HG03442 (cell line): ENCODE results near the gene SLCO3A1.

Source experiments
- ATAC-seq: cut with Tn5 transposase; IDR thresholded peaks from one replicate; pipeline ENCODE4 v1.9.1; 2021; ENCODE audit warnings: mild to moderate bottlenecking, moderate library complexity; ENCODE audit not compliant: unreplicated experiment

Gene SLCO3A1

GRCh38 chr15:92153620-92154019 lies 300.1 kb downstream of the SLCO3A1 start:
- ATAC-seq = no peak

- ATAC-seq = no peak
Measured at GRCh38 chr15:92155934-92156333, 302.4 kb downstream of the SLCO3A1 start.

- no peak for ATAC-seq
Measured at GRCh38 chr15:92157666-92158298, 304.3 kb downstream of the SLCO3A1 start.

- peak; percentile 41 for ATAC-seq
Measured at GRCh38 chr15:92158426-92158825, 304.9 kb downstream of the SLCO3A1 start.

- no peak for ATAC-seq
Measured at GRCh38 chr15:92159481-92159880, 306.0 kb downstream of the SLCO3A1 start.

GRCh38 chr15:92159906-92160841 lies 306.7 kb downstream of the SLCO3A1 start:
- no peak for ATAC-seq

GRCh38 chr15:92161039-92161670 lies 307.6 kb downstream of the SLCO3A1 start:
- peak; percentile 97 for ATAC-seq

GRCh38 chr15:92162657-92163056 lies 309.1 kb downstream of the SLCO3A1 start:
- ATAC-seq = no peak

GRCh38 chr15:92163641-92164040 lies 310.1 kb downstream of the SLCO3A1 start:
- no peak for ATAC-seq

- ATAC-seq = no peak
Measured at GRCh38 chr15:92164327-92165000, 311.0 kb downstream of the SLCO3A1 start.

GRCh38 chr15:92165001-92165346 lies 311.5 kb downstream of the SLCO3A1 start:
- no peak for ATAC-seq

GRCh38 chr15:92166029-92166428 lies 312.5 kb downstream of the SLCO3A1 start:
- no peak for ATAC-seq

GRCh38 chr15:92166751-92167405 lies 313.4 kb downstream of the SLCO3A1 start:
- no peak for ATAC-seq

- no peak for ATAC-seq
Measured at GRCh38 chr15:92167451-92167850, 313.9 kb downstream of the SLCO3A1 start.

GRCh38 chr15:92168066-92168683 lies 314.7 kb downstream of the SLCO3A1 start:
- ATAC-seq = no peak

- ATAC-seq = no peak
Measured at GRCh38 chr15:92170897-92171296, 317.4 kb downstream of the SLCO3A1 start.

GRCh38 chr15:92178911-92179310 lies 325.4 kb downstream of the SLCO3A1 start:
- no peak for ATAC-seq

GRCh38 chr15:92184142-92184541 lies 330.6 kb downstream of the SLCO3A1 start:
- no peak for ATAC-seq

GRCh38 chr15:92184679-92185230 lies 331.2 kb downstream of the SLCO3A1 start:
- no peak for ATAC-seq

- no peak for ATAC-seq
Measured at GRCh38 chr15:92187975-92188374, 334.5 kb downstream of the SLCO3A1 start.
